ENCODE measurements around the gene GRIK4.

The GRIK4 gene

GRCh38 chr11:120524536-120525085 is 13.1 kb downstream of the GRIK4 start:
- no peak for TF ChIP-seq CTCF (IDR thresholded peaks at IDR 0.05; ENCODE audit: low read depth, low read length)
- no peak for DNase-seq (ENCODE audit: low read depth in 2 of 2)
- no peak overlapping the region for H3K4me3 ChIP-seq (replicated peaks in 1 of 2; ENCODE audit: low read depth in 2 of 2, low read length in 2 of 2)

- TF ChIP-seq CTCF (IDR thresholded peaks at IDR 0.05; ENCODE audit: low read depth, low read length) = no peak
- no peak for DNase-seq (ENCODE audit: low read depth in 2 of 2)
- no peak overlapping the region for H3K4me3 ChIP-seq (replicated peaks in 1 of 2; ENCODE audit: low read depth in 2 of 2, low read length in 2 of 2)
These were observed 14.0 kb downstream of the GRIK4 start for GRCh38 chr11:120525261-120526171.

GRCh38 chr11:120526241-120526640 is 14.7 kb downstream of the GRIK4 start:
- H3K4me3 ChIP-seq (replicated peaks in 1 of 2; ENCODE audit: low read depth in 2 of 2, low read length in 2 of 2) = no peak overlapping the region
- no peak for TF ChIP-seq CTCF (IDR thresholded peaks at IDR 0.05; ENCODE audit: low read depth, low read length)

DNA sequence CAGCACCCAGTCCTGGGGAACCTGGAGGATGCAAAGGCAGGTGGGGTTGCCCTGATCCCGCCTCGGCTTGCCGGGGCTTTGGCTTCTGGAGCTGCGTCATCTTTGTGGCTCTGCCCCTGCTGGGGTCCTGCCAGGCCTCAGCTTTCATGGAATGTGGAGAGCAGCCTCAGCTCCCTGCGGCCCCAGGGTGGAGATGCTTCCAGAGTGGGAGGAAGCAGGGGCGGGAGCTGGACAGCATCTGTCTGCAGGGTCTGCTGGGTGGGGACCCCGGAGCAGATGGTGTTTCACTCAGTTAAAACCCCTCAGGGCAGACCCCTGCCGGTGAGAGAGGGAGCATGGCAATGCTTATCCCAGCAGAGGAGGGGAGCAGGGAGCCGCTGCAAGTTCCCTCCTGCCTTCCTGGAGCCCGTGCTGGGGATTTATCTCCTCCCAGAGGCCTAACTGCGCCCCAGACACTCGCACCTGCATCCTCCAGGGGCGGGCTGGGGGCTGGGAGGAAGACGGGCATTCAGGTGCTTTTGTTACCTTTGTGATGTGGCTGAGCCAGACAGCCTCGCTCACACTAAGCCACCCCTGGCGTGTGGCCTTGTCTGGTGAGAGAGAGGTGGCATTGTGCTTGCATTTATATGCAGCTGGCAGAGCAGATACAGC is 15.7 kb downstream of the GRIK4 start:
- H3K4me3 ChIP-seq (replicated peaks in 1 of 2; ENCODE audit: low read depth in 2 of 2, low read length in 2 of 2) = no peak overlapping the region
- DNase-seq (ENCODE audit: low read depth in 2 of 2) = peak in 1 of 2 donors; percentile 47
- TF ChIP-seq CTCF (IDR thresholded peaks at IDR 0.05; ENCODE audit: low read depth, low read length) = no peak

More at GRCh38 chr11:120526241-120526640, 14.7 kb downstream of the GRIK4 start:
- DNase-seq (ENCODE audit: low read depth in 2 of 2) = no peak

DNA sequence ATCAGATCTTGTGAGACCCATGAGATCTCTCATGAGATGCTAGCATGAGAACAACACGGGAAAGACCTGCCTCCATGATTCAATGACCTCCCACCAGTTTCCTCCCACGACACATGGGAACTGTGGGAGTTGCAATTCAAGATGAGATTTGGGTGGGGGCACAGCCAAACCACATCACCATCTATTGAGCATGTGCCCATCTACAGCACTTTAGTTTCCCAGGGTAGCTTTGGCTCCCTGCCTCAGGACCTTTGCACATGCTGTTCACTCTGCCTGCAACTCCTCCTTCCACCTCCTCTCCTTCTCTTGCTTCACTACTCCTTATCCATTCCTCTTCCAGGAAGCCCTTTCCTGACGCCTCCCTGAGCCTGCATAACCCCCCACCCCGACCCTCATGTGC is 17.2 kb downstream of the GRIK4 start:
- TF ChIP-seq CTCF (IDR thresholded peaks at IDR 0.05; ENCODE audit: low read depth, low read length) = no peak
- no peak for DNase-seq (ENCODE audit: low read depth in 2 of 2)
- no peak overlapping the region for H3K4me3 ChIP-seq (replicated peaks in 1 of 2; ENCODE audit: low read depth in 2 of 2, low read length in 2 of 2)

DNA sequence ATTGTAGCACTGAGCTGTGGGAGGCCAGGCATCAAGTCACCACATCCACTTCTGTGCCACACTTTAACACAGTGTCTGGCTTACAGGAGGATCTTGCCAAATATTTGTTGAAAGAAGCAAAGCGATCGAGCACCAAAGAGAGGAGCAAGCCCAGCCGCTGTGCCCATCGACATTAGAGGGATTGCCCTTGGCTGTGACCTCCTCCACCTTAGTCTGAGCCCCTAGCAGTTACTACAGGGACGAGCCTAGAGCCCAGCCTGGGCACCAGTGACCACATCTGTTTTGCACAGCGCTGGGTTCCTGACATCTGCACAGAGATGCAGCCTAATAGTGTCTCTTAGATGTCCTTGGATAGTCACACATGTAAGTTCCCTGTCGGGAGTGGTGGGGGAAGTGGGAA is 17.7 kb downstream of the GRIK4 start:
- H3K4me3 ChIP-seq (replicated peaks in 1 of 2; ENCODE audit: low read depth in 2 of 2, low read length in 2 of 2) = no peak overlapping the region
- DNase-seq (ENCODE audit: low read depth in 2 of 2) = no peak
- no peak for TF ChIP-seq CTCF (IDR thresholded peaks at IDR 0.05; ENCODE audit: low read depth, low read length)

Measured in cardiac fibroblast (primary cell).